Measurements from ENCODE around the gene GYS1. TPM values are rescaled to one million over a fixed set of nuclear protein-coding genes. Genes with fewer than 3 reads are reported as not detected.

GYS1 gene
- total and polyA plus RNA-seq, 2 of the 8 experiments (the other 6 are each of a cell fraction or from before 2014, with no cell fraction given), result 30.0 to 38.7 TPM

DNA sequence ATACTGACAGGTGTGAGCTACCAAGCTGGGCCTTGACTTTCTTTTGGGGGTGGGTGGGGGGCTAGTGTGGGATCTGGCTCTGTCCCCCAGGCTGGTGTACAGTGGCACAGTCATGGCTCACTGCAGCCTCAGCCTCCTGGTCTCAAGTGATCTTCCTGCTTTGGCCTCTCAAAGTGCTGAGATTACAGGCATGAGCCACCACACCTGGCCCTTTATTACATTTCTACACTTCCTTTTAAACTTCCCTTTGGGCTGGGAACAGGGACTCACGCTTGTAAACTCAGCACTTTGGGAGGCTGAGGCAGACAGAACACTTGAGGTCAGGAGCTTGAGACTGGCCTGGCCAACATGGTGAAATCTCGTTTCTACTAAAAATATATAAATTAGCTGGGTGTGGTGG, 16.0 kb downstream of the GYS1 start:
- Histone ChIP-seq H3K27me3 (replicated peaks in 1 of 4; ENCODE audit: control insufficient read depth in 3 of 4, extremely low read depth in 1 of 4, insufficient read depth in 3 of 4, low read length in 3 of 4) (no peaks in the 10 kb centered on the region), H3K4ac (replicated peaks; ENCODE audit: insufficient read length, low read depth, low read length) (no peak overlapping the region), H3K79me2 (ENCODE audit: control insufficient read depth in 1 of 2, insufficient read depth in 2 of 2, low read length in 2 of 2) (no peaks in the 10 kb centered on the region), H3K23me2 (ENCODE audit: low read depth, low read length) (no peaks in the 10 kb centered on the region), H3K56ac (replicated peaks; ENCODE audit: insufficient read length, low read depth, low read length) (no peak overlapping the region), H2AK5ac (ENCODE audit: low read depth, low read length) (no peak overlapping the region), H3K18ac (ENCODE audit: extremely low read depth, low read length) (no peak overlapping the region), H3K4me1 (replicated peaks in 1 of 4; ENCODE audit: control insufficient read depth in 3 of 4, insufficient read depth in 4 of 4, low read length in 3 of 4) (no peaks in the 10 kb centered on the region), H2BK5ac (ENCODE audit: low read depth, low read length) (no peak overlapping the region), H3K14ac (ENCODE audit: insufficient read length) (no peak overlapping the region), H4K5ac (ENCODE audit: insufficient read length, low read depth, low read length) (no peak overlapping the region), H3K4me3 (ENCODE audit: extremely low read depth in 1 of 4, insufficient read depth in 2 of 4, low read depth in 3 of 4, low read length in 4 of 4) (no peak overlapping the region), H4K20me1 (replicated peaks in 1 of 2; ENCODE audit: control insufficient read depth in 1 of 2, insufficient read depth in 2 of 2, low read length in 2 of 2) (peaks cover 0 to 3% of the 10 kb centered on the region in 2 experiments), H3K79me1 (ENCODE audit: low read depth, low read length) (no peaks in the 10 kb centered on the region), H2BK120ac (replicated peaks; ENCODE audit: low read depth, low read length) (no peak overlapping the region), H3K27ac (ENCODE audit: low read depth, low read length) (no peak overlapping the region), H2BK15ac (ENCODE audit: low read length) (no peak overlapping the region), H4K8ac (ENCODE audit: extremely low read depth, insufficient read depth, low read length) (no peak overlapping the region), H2AFZ (ENCODE audit: low read length) (no peak overlapping the region), H2BK20ac (ENCODE audit: low read length) (no peak overlapping the region), H3K36me3 (ENCODE audit: control insufficient read depth in 2 of 4, insufficient read depth in 4 of 4, low read length in 3 of 4) (peaks cover 2 to 30% (median 7%) of the 10 kb centered on the region in 4 experiments; a peak in 6 of 8 replicates), H3K9ac (replicated peaks in 1 of 4; ENCODE audit: extremely low read depth in 1 of 4, low read depth in 3 of 4, low read length in 3 of 4) (no peak overlapping the region), H2BK12ac (ENCODE audit: low read depth, low read length) (no peak overlapping the region), H3K23ac (ENCODE audit: insufficient read length) (no peak overlapping the region), H3K4me2 (ENCODE audit: insufficient read depth in 1 of 2, low read depth in 2 of 2, low read length in 2 of 2) (no peak overlapping the region), H4K91ac (replicated peaks; ENCODE audit: insufficient read length, low read length) (no peak overlapping the region), H3K9me3 (ENCODE audit: insufficient read depth in 2 of 2, low read depth in 1 of 2, low read length in 1 of 2) (no peaks in the 10 kb centered on the region)
- TF ChIP-seq TBP (IDR thresholded peaks at IDR 0.05; ENCODE audit: low read depth, low read length), result no peak
- no peak for TF ChIP-seq RFX5 (IDR thresholded peaks at IDR 0.05; ENCODE audit: borderline replicate concordance, low read depth, low read length)
- TF ChIP-seq ZNF274 (IDR thresholded peaks at IDR 0.05; ENCODE audit: borderline replicate concordance, extremely low read depth, low read length), result no peak
- TF ChIP-seq EZH2 (IDR thresholded peaks at IDR 0.05; ENCODE audit: low read depth, low read length, severe bottlenecking), result no peak
- TF ChIP-seq CBX5 (IDR thresholded peaks at IDR 0.05; ENCODE audit: low read depth, low read length), result no peak
- no peak for TF ChIP-seq CEBPB (IDR thresholded peaks at IDR 0.05; ENCODE audit: low read depth, low read length)
- TF ChIP-seq FOSL1 (IDR thresholded peaks at IDR 0.05; ENCODE audit: insufficient read depth, low read depth, low read length), result no peak
- TF ChIP-seq MAFK (IDR thresholded peaks at IDR 0.05; ENCODE audit: low read depth, low read length), result no peak
- no peak for TF ChIP-seq TAF7 (optimal IDR thresholded peaks at IDR 0.05; ENCODE audit: borderline replicate concordance, low read depth, low read length)
- no peak for TF ChIP-seq SP4 (IDR thresholded peaks at IDR 0.05; ENCODE audit: low read length)
- no peak for TF ChIP-seq JUN (IDR thresholded peaks at IDR 0.05; ENCODE audit: low read depth, low read length)
- no peak for TF ChIP-seq SAP30 (IDR thresholded peaks at IDR 0.05; ENCODE audit: insufficient read depth, insufficient replicate concordance, low read length)
- TF ChIP-seq ASH2L (IDR thresholded peaks at IDR 0.05; ENCODE audit: low read length), result no peak
- CTCF ChIA-PET (ENCODE audit: partially characterized antibody), result interaction anchor here (0.6 to 3.7 kb wide), 12 partner anchors 10 to 190 kb away, joined by 3 to 19 read pairs (median 4); partner anchors contain the start of genes DHDH, GYS1 and RUVBL2
- DNase-seq (ENCODE audit: low read depth in 1 of 2, low spot score in 2 of 2), result no peak
- 94% methylated on average over 2 of the region's 2 CpGs; no CpG with 5 or more reads in 1 of the 2 experiments for whole genome bisulfite sequencing, 2 experiments (ENCODE audit: extremely low coverage in 1 of 2, insufficient coverage in 1 of 2, insufficient read length in 1 of 2, insufficient replicate concordance in 2 of 2, low coverage in 1 of 2, low lambda C conversion rate in 2 of 2, missing lambda C conversion rate in 1 of 2)
- no peak for FAIRE-seq
- POLR2A ChIA-PET (ENCODE audit: partially characterized antibody), result interaction anchor here (0.8 to 5.7 kb wide), 6 partner anchors 11 to 111 kb away, joined by 3 to 56 read pairs (median 4); partner anchors contain the start of genes FTL, GYS1, PPP1R15A and RUVBL2

Measured in H1 (cell line).